COLO829 (cell line): Measurements from ENCODE around the gene ZNF648.
A peak's percentile ranks its signal among the peaks of the same experiment; 100 is the strongest.
"Not testable (repeated sequence)": the region's sequence is repeated elsewhere in the genome, so short reads cannot be mapped to it uniquely, and the experiment has no call there.

Experiments used
- DNase-seq: peaks from one replicate; pipeline ENCODE4 v3.0.0; 2012; ENCODE audit warnings: low spot score

ZNF648 gene, protein sequence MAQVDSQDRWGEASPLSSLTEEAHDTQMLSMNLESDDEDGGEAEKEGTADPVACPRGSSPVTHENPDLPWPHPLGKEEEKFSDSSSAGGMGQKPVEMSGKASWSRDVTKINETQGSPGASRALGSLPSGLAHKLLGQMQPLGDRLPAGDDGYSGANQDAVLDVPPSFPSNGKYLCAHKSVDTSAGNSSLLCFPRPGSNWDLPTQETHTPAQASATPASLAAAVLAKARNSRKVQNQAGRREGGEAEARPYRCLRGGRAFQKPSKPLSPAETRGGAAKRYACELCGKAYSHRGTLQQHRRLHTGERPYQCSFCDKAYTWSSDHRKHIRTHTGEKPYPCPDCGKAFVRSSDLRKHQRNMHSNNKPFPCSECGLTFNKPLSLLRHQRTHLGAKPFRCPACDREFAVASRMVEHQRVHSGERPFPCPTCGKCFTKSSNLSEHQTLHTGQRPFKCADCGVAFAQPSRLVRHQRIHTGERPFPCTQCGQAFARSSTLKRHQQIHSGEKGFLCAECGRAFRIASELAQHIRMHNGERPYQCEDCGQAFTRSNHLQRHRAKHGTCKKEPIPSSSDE

DNA sequence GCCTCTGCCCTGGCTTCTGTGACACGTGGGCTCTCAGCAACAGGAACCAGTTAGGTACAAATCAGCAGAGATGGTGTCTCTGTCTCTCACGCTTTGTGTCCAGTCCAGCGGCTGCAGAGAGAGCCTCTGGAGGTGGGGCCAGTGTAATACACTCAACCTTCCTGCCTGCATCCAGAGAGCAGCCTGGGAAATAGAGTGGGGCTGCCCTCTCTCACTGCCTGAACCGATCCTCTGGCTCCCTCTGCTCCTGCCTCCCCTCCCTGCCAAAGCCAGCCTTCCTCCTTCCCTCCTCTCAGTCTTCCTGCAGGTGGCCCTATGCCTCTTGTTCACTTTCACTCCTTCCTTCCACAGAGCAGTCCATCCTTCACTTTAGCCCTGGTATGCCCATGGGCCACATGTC lies at the start of gene ZNF648:
ZNF648 (minus strand) TSS at position 119 of the 400 bp plus-strand sequence. CDS start 3,702 bp downstream, outside the sequence.
- DNase-seq: no peak

DNA sequence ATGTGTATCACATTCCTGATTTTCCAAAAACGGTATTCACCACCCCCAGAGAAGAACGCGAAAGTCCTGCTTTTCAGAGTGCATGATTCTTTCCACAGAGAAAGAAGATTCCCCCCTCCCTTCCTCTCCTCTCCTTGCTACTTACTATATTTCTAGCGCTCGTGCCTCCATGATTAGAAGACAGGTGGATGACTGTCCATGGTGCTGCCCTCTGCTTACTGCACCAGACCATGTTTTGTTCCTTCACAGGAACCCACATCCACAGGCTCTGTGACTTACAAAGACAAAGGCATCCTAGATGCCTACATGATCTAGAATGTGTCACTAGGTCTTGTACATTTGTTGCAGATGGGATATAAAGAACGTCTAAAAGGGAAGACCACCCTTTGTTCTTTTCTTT lies 49.1 kb upstream of the ZNF648 start:
- DNase-seq: no peak

DNA sequence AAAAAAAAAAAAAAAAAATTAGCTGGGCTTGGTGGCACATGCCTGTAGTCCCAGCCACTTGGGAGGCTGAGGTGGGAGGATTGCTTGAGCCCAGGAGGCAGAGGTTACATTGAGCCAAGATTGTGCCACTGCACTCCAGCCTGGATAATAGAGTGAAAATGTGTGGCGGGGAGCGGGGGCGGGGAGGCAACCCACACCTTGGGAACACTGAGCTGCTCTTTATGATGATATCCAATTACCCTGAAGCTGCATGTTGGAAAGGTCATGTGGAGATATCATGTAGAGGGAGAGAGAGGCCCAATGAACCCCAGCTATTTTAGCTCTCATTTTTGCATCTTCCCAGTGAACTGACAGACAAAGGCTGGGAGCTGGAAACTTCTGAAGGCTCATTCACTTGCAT lies 48.3 kb upstream of the ZNF648 start:
- no peak for DNase-seq

DNA sequence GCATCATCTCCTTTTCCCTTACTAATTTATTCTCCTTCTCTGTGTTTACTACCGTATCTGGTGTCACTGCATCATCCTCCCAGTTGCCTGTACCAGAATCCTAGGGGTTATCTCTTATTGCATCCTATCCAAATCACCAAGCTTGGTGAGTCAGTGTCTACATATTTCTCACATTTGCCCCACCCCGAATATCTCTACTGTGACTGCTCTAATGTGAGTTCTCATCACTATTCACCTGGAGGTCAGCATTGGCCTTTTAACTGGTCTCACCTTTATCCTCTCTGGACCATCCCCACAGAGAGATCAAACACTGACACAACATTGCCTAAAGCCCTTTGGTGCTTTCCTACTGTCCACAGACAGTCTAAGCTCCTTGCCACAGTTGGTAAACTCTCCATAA lies 45.7 kb upstream of the ZNF648 start:
- DNase-seq: no peak

DNA sequence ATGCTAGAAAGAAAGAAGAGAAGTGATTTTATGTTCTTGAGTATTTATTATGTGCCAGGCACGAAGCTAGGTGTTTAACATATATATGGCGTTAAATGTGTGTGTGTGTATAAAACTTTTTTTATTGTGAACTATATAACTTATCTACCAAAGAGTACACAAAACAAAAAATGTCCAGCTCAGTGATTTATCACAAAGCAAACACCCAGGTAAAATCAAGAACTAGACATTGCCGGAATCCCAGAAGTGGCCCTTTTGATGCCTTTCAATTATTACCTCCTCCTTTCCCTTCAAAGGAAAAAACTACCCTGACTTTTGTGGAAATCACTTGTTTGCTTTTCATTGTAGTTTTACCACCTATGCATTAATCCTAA lies 40.5 kb upstream of the ZNF648 start:
- DNase-seq: no peak

DNA sequence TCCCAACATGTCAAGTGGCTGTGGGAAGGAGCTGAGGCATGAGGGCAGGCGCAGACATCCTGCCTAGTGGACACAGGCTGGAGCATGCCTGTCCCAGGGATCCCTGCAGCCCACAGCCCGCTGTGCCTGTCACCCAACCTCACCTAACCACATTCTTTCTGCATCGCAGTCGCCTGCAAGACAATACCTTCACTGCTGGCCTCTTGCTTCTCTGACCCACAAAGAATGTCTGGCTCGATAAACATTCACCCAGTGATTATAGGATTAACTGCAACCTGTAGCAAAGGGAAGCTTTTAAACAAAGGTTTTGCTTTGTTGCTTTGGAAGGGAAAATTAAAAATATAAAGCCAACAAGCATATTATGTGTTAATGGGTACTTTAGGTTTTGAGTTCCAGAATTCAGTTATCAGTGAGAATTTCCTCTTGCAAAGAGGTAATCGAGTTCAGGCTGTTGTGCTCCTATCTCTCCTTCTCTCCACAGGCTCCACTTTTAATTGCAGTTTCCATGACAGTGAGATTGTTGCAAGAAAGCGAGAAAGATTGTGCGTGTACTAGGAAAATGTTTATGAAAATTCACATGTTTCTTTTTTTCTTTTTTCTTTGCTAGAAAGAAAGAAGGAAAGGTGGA lies 40.0 kb upstream of the ZNF648 start:
- no peak for DNase-seq

DNA sequence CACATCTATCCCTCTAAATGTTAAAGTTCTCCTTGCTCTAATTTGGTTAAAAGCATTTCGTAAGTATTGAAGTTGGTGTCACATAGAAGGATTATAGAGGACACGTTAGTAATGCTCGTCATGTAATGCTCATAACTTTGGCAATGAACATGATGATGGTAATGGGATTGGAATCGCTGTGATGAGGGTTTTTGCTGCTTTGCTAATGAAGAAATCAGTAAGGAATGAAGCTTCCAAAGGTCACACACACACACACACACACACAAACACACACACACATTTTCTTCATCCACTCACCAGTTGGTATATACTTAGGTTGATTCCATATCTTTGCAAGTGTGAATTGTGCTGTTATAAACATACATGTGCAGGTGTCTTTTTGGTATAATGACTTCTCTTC lies 36.8 kb upstream of the ZNF648 start:
- DNase-seq: no peak

DNA sequence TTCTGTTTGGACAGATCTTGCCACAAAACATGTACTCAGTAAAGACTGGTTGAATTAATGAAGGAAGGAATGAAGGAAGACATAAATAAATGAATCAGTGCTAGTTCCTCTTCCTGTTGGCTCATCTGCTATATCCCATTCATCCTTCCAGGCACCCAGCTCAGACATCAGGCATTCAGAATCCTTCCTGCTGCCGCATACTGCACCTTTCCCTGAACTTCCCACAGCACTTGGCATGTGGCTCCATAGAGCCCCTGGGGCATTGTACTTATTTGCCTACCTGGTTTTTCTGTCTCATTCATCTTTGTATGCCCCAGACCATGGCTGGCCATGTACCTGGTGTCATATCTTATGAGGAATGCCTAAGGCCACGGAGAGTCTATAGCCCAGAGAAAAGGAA lies 34.4 kb upstream of the ZNF648 start:
- no peak for DNase-seq

DNA sequence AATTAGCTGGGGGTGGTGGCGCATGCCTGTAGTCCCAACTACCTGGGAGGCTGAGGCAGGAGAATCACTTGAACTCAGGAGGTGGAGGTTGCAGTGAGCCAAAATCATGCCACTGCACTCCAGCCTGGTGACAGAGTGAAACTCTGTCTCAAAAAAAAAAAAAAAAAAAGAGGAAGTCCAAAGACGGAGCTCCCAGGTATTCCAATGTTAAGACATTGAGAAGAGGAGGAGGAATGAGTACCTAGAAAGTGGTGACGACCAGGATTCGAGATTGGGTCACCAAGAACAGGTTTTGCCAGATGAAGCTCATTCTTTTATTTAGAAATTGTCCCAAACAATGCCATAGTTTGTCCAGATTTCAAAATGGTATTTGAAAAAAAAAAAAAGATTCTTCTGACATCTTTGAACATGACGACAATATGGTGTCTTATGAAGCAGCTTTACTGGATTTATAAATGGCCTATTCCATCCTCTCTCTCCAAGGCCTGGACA lies 33.0 kb upstream of the ZNF648 start:
- DNase-seq: not testable (repeated sequence)

DNA sequence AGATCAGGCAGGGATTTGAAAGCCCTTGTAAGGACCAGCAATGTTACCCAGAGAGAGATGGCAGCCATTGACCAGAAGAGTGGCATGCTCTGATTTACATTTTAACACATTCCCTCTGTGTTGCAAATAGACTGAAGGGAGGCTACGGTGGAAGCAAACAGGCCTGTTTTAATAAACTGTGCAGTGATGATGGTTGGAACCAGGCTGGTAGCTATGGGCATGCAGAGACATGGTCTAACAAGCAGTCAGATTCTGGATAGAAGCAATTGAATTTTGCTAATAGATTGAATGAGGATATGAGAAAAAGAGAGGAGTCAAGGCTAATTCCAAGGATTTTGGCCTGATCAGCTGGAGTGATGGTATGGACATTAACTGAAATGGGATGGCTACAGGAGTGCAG lies 32.3 kb upstream of the ZNF648 start:
- DNase-seq: no peak

DNA sequence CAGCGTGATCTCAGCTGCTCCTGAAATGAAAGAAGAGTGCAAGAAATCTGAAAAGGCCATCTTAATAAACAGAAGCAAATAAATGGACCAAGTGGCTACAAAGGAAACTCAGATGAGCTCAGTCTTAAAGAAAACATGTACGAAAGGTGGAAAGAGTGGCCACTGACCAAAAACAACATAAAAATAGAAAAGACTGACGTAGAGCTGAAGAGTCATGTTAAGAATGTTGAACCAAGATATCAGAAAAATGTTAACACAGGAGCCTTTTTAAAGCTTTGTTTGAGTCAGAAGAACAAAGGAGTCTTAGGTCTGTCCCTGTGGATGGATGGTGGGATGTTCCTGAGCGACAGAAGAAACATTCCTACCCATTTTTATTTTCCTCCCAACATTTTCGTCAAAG lies 30.8 kb upstream of the ZNF648 start:
- no peak for DNase-seq

DNA sequence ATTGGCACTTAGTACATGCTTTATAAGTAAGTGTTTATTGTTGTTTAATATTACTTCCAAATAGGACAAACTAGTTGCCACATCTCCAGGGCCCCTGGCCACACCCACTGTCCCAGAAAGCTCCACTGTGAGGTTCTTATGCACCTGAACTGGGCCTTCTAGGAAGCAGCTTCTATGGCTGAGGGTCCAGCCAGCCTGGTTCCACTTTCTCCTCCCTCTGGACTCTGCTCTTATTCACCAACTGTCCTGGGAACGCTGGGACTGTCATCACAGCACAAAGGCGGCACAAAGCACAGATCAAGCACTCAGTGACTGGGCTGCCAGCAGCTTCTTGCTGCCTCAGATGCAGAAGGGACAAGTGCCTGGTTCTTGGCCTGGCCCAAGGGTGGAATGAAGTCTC lies 29.6 kb upstream of the ZNF648 start:
- DNase-seq: no peak

DNA sequence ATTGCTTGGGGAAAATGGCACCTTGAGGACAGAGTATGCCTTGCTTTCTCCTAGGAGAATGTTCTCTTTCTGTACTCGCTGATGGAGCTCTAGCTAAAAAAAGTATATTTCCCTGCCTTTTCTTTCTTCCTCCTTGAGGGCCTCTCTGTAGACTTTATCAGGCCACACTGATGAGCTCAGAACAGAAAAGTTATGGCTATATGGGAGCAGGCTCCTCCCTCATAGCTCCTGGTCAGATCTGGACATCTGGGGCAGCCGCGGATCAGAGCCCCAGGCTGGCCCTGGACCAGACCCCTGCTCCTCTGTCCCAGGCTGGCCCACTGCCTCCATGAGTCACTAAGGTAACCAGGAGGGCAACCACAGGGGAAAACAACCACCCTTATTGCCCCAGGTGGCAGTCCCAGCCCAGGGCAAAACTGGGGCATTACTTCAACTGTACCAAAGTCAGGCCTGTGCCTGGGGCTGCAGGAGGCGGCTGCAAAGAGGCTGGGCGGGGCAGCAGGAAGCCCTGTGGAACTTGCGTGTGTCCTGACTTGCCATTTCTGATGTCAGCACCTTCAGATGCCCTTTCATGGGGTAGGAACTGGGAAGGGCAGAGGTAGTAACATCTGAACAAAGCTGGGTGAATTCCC lies 26.3 kb upstream of the ZNF648 start:
- no peak for DNase-seq

DNA sequence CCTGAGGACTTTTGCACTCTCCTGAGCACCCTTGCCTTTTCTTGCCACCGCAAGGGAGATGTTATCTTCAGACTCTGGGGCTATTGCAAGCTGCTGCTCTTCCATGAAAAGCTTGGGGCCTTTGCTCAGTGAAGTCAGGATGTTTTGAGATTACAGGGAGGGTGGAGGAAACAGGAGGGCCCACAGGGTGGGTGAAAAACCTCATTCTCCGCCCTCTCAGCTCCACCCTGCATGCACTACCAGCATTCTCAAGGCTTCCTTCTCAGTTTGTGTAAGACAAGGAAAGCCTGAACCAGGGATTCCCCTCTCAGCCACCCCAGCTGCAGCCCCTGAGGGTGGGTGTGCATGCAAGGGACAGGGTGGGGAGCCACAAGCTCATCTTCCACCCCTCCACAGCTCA lies 25.8 kb upstream of the ZNF648 start:
- DNase-seq: no peak

DNA sequence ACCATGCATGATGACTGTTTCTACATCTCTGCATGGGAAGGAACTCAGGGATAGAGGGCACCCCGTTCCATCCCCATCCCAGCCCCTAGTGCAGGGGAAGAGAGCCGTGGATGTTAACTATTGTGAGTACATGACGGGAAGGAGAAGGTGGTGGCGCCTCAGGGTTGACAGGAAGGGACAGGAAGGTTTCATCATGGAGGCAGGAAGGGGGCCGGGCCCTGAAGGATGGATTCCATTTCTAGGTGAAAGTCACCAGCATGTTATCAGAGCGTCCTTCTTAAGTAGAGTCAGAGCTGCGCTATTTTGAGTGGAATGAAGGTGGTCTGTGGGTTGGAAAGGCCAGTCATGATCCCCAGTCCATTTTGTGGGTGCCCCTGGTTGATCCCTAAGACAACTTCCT lies 25.1 kb upstream of the ZNF648 start:
- DNase-seq: no peak

DNA sequence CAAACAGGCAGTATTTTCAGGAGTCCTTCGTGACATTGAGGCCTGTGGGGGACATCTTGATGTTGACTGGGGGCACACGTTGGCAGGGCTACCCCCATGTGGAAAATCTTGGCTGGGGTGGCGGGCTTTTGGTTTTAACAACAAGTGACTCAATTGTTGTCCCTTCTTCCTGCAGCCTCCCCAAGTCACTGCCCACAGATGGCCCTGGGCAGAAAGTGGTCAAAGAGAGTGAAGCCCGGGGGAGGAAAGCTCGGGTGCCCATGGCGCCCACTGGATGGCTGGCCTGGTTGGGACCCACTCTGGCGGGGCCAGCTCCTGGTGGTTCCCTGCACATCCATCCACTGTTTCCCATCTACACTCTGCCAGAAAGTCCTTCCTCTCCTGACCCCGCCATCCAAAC lies 24.6 kb upstream of the ZNF648 start:
- DNase-seq: no peak

DNA sequence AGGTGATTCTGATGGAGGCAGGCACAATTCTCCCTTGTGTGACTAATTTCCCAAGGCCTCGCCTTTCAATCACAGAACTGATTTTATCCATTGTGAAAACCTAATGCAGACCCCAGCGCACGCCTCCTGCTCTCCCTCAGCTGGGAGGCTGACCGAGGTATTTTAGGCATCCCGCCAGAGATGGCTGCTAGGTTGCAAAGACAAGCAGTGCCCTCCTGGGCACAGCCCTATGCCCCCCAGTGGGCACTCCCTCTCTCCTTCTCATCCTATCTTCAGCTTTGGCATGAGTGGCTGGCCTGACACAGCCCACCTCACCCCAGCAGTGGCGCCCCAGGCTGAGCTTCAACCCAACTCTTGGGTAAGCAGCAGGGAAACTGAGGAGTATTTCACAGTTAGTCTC lies 24.2 kb upstream of the ZNF648 start:
- DNase-seq: no peak

DNA sequence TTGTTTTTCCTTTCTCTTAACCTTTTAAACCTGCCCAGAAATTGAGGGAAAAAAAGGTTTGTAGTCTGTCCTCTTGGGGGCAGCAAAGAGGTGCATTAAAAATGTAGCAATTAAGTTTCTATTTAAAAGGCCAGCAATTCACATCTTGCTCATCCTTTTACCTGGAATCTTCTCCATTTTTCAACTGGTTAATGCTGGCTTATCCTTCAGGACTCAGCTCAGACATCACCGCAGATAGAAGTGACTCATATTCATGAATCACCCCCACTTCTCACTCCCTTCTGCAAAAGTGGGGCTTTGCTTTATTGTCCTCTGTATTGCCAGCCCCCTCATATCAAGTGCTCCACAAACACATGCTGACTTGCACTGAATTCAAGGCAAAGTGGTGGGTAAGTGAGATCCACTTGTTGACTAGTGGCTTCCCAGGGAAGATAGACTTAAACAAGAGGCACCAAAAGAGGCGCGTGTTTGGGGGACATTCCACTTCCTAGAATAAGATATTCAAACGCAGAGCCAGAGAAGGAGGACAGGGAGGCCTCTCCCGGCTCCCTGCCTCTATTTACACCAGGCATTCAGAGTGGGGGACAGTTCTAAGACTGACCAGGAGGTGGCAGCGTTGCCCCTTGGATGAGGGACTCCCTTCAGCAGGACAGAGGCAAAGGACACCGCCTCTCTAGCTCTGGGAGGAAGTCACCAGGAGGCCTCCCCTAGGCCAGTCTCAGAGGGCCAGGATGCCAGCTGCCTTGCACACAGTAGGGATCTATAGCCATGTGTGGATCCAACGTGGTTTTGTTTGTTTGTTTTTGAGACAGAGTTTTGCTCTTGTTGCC lies 23.2 kb upstream of the ZNF648 start:
- peak; percentile 84 for DNase-seq

DNA sequence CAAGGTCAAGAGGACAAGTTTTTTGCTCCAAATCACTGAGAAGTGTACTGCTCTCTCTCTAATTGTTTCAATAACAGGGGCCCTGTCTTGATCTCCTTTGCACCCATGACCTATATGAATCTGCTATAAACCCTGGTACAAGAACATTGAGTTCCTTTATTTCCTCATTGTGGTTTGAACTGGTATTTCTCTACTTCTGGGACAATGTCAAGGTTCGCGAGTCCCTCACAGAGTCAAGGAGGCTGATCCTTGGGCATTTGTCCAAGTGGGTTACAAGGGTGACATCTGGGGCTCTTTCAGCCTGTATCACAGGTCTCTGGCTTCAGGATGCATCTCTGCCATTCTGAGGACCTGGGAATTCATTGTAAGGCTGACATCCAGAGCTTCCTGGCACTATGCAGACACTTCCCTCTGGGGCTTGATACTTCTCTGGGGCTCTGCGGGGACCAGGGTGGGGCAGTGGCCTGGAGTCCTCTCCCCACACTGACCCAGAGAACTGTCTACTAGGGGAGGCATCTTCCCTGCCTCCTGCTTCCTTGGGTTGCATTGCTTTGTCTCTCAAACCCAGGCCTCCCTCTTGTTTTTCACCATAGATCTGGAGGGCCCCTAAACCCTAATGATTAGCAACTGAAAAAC lies 22.5 kb upstream of the ZNF648 start:
- DNase-seq: no peak

DNA sequence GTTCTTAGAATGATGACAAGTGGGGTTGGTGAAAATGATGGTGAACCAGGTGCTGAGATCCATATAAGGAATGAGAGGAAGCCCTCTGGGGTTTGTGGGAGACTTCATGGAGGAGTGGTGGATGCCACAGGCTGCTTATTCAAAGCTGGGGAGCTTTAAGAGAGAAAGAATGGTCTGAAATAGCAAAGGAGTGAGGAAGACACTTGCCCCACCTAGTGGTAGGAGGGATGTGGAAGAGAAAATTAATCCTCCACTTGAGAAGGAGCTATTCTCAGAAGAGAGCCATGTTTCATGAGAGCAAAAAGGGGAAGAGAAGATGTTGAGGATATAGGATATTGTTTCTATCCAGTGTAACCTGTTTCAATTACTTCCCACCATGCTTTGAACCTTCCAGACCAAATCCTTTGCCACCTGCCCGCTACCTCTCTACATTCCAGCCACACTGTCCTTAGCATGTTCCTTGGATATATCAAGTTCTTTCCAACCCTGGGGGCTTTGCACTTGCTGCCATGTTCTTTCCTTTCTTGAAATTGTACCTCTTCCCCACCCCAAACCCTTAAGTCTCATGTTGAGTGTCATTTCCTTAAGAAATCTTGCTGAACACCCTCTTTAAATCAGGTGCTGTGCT lies 19.6 kb upstream of the ZNF648 start:
- peak; percentile 77 for DNase-seq

DNA sequence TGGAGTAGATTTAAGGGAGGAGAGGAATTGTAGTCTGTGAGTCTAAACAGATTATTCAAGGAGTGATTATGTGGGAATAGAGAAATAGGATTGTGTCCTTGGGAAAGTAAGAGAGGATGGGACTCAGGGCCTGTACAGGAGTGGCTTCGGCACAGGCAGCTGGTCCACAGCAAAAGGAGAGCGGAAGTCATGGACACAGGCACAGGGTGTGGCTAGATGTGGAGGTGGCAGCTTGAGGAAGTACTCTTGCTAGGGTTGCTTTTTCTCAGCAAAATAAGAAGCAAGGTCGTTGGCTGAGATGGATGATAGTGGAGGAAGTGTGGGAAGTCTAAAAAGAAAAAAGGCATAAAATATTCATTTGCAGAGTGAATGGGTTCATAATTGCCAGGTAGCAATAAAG lies 18.5 kb upstream of the ZNF648 start:
- DNase-seq: no peak
